ENCODE data around the gene LMO3.

GRCh38 chr12:16523284-16523950, 82.5 kb downstream of the LMO3 start:
- TF ChIP-seq, protein P1, sequence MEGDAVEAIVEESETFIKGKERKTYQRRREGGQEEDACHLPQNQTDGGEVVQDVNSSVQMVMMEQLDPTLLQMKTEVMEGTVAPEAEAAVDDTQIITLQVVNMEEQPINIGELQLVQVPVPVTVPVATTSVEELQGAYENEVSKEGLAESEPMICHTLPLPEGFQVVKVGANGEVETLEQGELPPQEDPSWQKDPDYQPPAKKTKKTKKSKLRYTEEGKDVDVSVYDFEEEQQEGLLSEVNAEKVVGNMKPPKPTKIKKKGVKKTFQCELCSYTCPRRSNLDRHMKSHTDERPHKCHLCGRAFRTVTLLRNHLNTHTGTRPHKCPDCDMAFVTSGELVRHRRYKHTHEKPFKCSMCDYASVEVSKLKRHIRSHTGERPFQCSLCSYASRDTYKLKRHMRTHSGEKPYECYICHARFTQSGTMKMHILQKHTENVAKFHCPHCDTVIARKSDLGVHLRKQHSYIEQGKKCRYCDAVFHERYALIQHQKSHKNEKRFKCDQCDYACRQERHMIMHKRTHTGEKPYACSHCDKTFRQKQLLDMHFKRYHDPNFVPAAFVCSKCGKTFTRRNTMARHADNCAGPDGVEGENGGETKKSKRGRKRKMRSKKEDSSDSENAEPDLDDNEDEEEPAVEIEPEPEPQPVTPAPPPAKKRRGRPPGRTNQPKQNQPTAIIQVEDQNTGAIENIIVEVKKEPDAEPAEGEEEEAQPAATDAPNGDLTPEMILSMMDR (conservative IDR thresholded peaks at IDR 0.05; ENCODE audit: low read length), result no peak
- no peak for TF ChIP-seq EZH2phosphoT487 (IDR thresholded peaks at IDR 0.05; ENCODE audit: borderline replicate concordance)

Data from Loucy (cell line).